NCI-H774 (cell line): ENCODE data around the gene GNAS-AS1.
"Not testable (repeated sequence)": the region's sequence is repeated elsewhere in the genome, so short reads cannot be mapped to it uniquely, and the experiment has no call there.

ENCODE experiments used
- DNase-seq: peaks from one replicate; lab custom pipeline; 2025; lab: John Stamatoyannopoulos, UW

Gene GNAS-AS1

GRCh38 chr20:58835231-58835630 is 15.5 kb downstream of the GNAS-AS1 start:
- no peak for DNase-seq

DNA sequence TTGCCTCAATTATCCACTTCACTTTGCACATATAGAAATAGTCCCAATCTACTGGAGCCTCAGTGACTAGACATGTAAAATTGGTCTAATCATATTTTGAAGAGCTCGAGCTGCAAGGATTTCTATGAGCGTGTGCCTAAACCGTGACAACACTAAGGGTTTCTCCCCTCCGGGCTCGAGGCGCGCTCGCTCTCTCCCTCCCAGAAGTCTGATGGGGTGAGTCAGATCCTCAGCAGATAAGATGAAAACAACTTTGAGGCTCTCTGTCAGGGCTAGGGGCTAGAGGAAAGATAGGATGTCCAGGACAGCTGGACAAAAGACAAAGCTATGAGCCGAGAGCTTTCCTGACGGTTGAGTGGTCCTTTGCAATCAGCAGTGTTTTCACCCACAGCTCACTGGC is 16.8 kb downstream of the GNAS-AS1 start:
- DNase-seq: no peak

GRCh38 chr20:58832457-58832856 is 18.2 kb downstream of the GNAS-AS1 start:
- no peak for DNase-seq

DNA sequence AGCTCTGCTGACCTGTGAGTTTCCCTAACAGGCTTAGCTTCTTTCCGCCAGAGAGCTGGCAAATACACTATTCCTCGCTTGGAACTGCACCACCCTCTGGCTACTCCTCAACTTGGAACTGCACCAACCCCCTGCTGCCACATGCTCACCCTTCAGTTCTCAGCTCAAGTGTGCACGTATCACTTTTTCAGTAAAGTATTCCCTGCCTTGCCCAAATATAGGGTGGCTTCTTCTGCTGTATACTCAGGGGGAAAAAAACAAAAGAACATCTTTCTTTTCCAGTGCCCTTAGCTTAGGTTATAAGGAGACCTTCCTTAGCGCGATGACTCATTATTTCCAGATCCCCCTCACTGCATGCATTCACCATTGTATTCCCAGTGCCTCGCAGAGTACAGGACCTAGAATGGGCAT is 21.2 kb downstream of the GNAS-AS1 start:
- DNase-seq: no peak

DNA sequence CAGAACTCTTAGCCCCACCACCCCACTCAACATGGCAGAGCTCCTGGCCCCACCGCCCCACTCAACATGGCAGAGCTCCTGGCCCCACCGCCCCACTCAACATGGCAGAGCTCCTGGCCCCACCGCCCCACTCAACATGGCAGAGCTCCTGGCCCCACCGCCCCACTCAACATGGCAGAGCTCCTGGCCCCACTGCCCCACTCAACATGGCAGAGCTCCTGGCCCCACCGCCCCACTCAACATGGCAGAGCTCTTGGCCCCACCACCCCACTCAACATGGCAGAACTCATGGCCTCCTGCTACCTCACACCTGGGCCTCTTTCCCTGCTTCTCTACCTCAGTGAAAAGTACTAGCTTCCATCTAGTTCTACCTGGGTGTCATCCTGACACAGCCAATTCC is 21.9 kb downstream of the GNAS-AS1 start:
- DNase-seq: not testable (repeated sequence)

- no peak for DNase-seq
Observed at GRCh38 chr20:58828136-58828535, 22.6 kb downstream of the GNAS-AS1 start.

- DNase-seq: no peak
Observed at GRCh38 chr20:58826271-58826670, 24.4 kb downstream of the GNAS-AS1 start.

DNA sequence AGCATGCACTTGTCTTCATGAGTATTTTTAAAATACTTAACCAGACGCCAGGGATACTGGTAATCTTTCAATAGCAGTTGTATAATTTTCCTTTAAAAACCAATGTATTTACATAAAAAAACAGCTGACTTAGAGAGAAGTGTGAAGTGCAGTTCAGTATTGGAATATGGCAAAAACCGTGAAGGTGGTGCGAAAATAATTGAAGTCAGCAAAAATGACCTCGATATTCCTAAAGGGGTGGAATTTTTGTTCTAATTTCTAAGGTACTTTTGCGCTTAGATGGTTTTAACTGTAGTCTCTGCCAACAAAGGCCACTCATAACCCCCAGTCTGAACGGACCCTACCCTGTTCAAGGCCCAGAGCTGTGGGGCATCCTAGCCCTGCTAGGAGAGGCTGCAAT is 25.3 kb downstream of the GNAS-AS1 start:
- no peak for DNase-seq

- no peak for DNase-seq
Observed at GRCh38 chr20:58824843-58825242, 25.9 kb downstream of the GNAS-AS1 start.

DNA sequence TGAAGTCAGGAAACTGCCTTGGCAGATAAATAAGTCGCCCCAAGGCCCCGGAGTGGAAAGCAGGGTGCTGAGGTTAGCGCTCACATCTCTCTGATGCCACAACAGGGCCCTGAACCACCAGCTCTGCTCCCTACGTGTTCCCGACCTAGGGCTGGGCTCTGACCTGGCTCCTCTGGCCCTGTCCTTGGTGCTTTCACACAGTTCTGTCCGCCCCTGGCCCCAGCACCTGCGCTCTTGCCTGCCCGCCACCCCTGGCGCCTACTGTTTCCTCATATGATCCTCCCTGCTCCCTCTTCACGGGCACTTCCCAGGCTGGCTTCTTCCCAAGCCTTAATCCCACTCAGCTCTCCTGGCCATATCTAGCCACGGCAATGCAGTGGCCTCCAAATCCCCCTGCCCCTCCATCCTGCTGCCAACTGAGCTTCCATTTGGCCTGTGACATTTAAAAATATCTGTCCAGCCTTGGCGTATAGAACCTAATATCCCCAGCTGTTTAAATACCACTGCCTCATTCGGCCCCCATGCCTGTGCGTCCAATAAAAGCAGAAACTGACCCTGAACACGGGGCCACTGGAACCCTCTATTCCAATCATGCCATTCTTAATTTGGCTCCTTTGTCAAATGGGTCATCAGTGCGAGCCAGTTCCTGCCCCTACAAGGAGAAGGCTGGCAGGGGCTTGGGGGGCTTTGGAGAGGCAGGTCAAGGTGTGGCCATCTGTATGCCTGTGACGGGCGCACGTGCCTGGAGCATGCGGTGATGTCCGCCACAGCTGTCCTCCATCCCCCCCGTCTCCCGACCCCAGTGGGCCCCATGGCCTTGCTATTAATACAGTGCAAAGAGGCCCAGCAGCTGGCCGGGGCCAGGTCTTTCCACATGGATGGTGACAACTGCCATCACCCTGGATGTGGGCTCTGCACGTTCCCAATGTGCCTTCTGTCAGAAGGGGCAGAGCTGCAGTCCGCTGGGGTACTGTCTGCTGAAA is 27.7 kb downstream of the GNAS-AS1 start:
- no peak for DNase-seq

DNA sequence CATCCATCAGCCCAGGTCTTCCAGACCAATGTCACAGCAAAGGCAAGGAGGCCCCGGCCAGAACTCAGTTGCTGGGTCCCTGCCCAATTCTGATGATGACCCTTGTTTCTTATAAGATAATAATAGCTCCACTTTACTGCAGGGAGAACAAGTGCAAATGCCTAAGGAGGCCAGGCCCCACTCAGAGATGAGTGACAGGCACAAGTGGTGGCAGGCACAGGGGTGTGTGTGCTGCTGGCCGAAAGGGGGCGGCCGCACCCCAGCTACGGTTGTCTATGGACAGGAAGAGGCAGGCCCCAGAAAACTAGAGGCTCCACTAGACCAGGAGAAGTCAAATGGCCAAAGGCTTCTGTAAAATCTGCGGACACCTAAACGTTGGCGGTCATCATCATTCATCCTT is 28.6 kb downstream of the GNAS-AS1 start:
- DNase-seq: no peak

DNA sequence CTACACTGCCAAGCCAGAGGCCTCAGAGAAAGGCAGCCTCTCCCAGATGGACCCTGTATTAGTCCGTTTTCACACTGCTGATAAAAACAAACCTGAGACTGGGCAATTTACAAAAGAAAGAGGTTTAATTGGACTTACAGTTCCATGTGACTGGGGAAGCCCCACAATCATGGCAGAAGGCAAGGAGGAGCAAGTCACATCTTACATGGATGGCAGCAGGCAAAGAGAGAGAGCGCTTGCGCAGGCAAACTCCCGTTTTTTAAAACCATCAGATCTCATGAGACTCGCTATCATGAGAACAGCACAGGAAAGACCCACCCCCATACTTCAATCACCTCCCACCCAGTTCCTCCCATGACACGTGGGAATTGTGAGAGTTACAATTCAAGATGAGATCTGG is 30.2 kb downstream of the GNAS-AS1 start:
- not testable (repeated sequence) for DNase-seq

GRCh38 chr20:58819921-58820320 is 30.8 kb downstream of the GNAS-AS1 start:
- no peak for DNase-seq

DNA sequence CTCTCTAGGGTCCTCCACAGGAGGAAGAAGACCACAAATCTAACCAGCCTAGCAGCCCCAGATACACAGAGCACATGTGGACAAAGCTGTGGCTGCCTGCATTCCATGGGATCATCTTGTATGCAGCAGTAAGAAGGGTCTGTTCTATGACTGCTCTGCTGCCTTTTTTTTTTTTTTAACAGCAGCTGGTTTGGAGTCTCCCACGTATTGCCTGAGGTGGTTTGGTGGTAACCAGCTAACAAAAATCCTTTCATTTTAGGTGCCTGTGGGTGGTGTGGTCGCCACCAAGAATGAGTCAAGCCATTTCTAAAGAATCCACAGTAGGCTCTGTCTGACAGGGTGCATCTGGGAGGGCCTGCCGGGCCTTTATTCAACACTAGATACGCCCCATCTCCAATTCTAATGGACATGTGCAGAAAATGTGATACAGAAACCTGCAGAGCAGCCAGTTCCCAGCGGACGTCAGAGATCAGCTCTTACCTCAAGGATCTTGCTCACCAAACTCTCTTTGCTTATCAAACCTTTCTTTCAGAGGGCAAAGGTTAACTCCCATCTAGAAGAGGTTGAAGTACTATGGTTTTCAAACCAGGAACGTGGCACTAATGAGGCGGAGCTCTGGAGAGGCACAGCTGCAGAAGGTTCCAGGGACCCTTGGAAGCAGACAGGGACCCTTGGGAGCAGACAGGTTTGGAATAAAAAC is 32.0 kb downstream of the GNAS-AS1 start:
- DNase-seq: no peak

DNA sequence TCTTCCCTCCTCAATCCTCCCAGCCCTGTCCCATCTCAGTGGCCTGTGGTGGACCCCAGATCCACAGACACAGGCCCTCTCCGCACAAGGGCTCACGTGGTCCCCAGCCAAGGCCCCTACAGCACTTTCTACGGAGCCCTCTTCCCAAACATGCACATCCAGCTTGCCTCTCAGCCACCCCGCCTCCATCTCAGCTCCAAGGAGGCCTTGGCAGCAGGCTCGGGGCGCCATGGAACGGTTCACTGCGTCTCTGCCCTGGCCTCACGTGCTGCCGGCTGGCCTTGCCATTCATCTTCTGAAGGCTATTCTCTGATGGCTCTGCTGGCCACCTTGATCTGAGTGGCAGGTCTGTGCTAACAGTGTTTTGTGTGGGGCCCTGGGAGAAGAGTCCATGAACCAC is 33.0 kb downstream of the GNAS-AS1 start:
- no peak for DNase-seq

DNA sequence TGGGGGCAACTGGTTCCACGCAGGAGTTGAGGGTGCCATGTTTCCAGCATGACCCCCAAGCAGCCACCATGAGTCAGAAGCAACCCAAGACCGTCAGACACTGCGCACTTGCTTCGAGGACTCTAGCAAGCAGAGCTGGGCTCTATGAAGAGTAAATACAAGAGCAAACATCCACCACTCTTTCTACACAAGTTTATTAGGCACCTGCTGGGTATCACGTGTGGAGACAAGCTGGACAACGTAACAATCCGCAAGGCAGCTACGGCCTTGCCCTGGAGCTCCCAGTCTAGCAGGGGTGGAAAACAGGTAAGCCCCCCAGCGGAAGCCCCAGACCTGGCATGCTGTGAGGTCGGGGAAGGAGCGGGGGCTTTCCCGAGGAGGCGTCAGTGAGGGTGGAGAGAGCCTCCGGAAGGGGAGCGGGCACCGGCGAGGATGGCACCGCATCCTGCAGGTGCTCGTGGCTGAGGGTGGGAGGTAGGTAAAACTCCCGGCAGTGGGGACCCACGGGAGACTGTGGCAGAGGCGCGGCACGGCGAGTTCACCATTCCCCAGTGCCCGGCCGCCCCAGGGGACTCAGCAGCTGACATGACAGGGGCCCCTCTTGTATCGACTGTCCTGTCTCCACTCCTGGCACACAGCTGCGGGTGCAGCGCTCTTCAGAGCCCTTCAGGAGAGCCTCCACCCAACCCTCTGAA is 33.6 kb downstream of the GNAS-AS1 start:
- no peak for DNase-seq

DNA sequence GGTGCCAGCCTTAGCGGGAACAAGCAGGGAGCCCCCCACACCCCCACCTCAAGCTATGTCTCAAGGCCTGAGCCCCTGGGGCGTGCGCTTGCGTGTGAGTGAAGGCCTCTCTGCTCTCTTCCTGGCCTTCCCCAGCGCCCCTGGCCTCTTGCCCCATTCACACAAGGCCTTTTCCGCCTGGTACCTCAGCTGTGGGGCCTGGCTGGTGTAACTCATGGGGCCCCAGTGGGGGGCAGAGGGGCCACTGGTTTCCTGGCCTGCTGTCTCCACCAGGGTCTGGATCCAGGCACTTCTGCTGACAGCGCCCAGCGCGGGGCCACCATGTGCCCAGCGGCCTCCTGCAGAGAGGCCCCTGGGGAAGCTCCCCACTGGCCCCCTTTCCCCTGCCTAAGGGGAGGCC is 34.7 kb downstream of the GNAS-AS1 start:
- no peak for DNase-seq

GRCh38 chr20:58815448-58815847 is 35.3 kb downstream of the GNAS-AS1 start:
- no peak for DNase-seq

DNA sequence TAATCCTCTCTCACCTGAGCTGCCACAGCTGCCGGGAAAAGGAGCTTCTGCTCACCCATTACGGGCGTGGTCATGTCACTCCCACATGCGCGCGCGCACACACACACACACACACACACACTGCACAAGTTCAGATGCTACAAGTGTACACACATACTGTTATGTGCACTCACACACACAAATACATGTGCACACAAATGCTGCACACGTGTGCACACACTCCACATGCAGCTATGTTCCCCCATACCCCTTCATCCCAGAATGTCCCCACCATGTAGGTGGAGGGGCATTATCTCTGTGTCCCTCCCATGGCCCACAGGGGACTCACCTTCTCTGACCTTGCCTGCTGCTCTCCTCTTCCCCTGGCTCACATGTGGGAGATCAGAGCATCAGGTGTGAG is 37.3 kb downstream of the GNAS-AS1 start:
- no peak for DNase-seq

GRCh38 chr20:58811334-58811733 is 39.4 kb downstream of the GNAS-AS1 start:
- no peak for DNase-seq

- no peak for DNase-seq
Observed at GRCh38 chr20:58810879-58811250, 39.8 kb downstream of the GNAS-AS1 start.

GRCh38 chr20:58810116-58810878 is 40.4 kb downstream of the GNAS-AS1 start:
- no peak for DNase-seq
